ENCODE results near the gene SART3. TPM values are rescaled to one million over a fixed set of nuclear protein-coding genes. Genes with fewer than 3 reads are reported as not detected.

SART3 gene
- total RNA-seq, 3 donors from 2014 or later = 49.8 to 62.9 (median 60.2) TPM

DNA sequence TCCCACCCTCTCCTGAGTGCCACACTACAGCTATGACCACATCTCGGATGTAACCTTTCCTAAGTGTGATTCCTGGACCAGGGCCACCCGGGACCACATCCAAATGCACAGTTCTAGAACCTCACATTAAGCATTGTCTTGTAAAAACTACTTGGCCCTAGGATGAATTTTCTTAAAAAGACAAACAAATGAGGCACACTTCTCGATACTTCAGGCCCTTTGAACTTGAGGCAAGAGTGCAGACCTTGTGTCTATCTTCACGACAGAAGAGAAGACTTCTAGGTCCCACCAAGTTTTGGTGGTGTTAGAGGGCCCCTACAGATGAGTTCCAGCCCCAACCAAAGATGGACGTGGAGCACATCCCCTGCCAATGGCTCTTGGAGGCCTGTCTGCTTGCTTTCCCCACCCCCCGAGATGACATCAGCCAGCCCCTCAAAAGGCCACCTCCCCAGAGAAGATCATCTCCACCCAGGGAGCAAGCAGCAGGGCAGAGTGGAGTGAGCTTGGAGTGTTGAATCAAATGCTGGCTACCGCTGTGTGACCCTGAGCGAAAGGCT lies 10.7 kb upstream of the SART3 start:
- DNase-seq (ENCODE audit: low spot score in 2 of 2) = no peak
- intact Hi-C loops (cut with DNase I; ENCODE audit: low total_unique reads) = no loop called here
- no peak overlapping the region for H3K27ac ChIP-seq

DNA sequence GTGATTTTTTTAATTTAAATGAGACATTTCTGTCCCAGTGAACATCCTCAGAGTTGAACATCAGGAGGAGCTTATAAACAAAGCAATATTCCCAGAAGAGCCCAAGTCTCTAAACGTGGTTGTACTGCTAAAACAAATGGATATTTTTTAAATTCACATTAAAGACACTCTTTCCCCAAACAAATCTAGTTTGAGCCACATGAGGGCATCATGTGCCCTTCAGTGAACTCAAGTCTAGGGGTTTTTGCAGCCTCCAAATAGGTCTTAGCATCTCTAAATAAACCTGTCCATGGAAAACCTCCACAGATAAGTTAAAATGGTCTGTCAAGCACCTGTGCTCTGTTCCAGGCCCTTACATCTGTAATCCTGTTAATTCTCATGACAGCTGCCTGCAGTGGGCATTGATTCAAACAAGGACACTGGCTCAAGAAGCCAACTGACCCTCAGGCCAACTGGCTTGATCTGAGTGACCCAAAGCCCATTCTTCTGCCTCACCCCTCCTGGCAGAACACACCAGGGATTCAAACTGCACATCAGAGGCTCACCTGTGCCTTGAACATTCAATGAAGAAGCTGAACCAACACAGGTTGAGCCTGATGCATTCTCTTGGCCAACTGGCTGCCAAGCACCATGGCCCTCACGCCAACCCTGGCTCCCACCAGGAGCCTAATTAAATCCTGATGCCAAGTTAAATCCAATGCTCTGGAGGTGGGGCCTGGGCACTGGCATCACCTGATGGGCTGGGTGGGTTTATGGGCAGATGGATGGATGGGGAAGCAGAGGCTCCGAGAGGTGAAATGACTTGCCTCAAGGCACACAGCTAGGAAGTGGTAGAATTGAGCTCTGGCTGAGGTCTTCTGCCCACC lies 10.0 kb upstream of the SART3 start:
- H3K4me1 ChIP-seq = no peaks in the 10 kb centered on the region
- H3K4me3 ChIP-seq = no peak overlapping the region
- H3K27me3 ChIP-seq = no peaks in the 10 kb centered on the region
- H3K9me3 ChIP-seq = no peaks in the 10 kb centered on the region
- no peak for DNase-seq (ENCODE audit: low spot score in 2 of 2)
- no peak overlapping the region for H3K27ac ChIP-seq
- intact Hi-C loops (cut with DNase I; ENCODE audit: low total_unique reads) = no loop called here
- no peak for TF ChIP-seq POLR2AphosphoS5 (IDR thresholded peaks at IDR 0.05)
- TF ChIP-seq, protein P1, sequence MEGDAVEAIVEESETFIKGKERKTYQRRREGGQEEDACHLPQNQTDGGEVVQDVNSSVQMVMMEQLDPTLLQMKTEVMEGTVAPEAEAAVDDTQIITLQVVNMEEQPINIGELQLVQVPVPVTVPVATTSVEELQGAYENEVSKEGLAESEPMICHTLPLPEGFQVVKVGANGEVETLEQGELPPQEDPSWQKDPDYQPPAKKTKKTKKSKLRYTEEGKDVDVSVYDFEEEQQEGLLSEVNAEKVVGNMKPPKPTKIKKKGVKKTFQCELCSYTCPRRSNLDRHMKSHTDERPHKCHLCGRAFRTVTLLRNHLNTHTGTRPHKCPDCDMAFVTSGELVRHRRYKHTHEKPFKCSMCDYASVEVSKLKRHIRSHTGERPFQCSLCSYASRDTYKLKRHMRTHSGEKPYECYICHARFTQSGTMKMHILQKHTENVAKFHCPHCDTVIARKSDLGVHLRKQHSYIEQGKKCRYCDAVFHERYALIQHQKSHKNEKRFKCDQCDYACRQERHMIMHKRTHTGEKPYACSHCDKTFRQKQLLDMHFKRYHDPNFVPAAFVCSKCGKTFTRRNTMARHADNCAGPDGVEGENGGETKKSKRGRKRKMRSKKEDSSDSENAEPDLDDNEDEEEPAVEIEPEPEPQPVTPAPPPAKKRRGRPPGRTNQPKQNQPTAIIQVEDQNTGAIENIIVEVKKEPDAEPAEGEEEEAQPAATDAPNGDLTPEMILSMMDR (IDR thresholded peaks at IDR 0.05) = peak in 1 of 3 donors; percentile 49
- no peak for TF ChIP-seq POLR2A (IDR thresholded peaks at IDR 0.05)
- no peaks in the 10 kb centered on the region for H3K36me3 ChIP-seq

More for the DNA sequence above, 10.7 kb upstream of the SART3 start:
- TF ChIP-seq POLR2AphosphoS5 (IDR thresholded peaks at IDR 0.05) (no peak), POLR2A (IDR thresholded peaks at IDR 0.05) (no peak)
- TF ChIP-seq, protein P1 (IDR thresholded peaks at IDR 0.05) = no peak
- Histone ChIP-seq H3K36me3 (no peaks in the 10 kb centered on the region), H3K4me1 (no peaks in the 10 kb centered on the region), H3K27me3 (no peaks in the 10 kb centered on the region), H3K4me3 (no peak overlapping the region), H3K9me3 (no peaks in the 10 kb centered on the region)

DNA sequence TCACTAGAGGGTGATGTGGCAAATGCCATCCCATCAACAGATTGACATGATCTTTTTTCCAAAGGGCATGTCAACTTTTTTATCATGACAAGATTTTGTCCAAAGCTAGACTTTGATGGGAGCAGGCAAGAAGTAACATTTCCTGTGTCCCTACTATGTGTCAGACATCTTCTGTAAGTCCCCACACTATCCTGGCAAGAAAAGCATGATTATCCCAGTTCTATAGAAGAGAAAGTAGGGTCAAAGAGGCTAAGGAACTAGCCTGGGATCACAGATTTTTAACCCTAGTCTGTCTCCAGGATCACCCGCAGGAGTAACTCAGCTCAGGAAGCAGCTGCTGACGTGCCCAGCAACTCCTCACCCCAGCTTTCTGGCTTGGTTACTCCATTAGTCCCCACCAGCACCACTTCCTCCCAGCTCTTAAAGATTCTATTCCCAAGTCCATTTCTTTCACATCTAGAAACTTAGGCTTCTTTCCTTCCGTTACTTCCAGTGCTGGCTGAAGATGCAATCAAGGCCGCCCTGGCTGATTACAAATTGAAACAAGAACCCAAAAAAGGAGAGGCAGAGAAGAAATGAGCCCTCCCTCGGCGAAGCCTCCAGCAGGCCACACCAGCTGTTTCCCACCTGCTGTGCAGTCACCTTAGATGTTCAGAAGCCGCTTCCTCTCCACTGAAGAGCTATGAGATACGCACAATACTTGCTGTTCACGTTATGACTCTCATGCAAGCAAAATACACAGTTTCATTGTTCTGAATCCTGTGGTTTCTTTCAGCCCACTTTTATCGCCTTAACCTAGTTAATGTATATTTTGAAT lies 7.6 kb upstream of the SART3 start:
- DNase-seq (ENCODE audit: low spot score in 2 of 2) = no peak
- Histone ChIP-seq H3K36me3 (no peaks in the 10 kb centered on the region), H3K4me1 (no peaks in the 10 kb centered on the region), H3K4me3 (no peak overlapping the region), H3K27ac (peak overlapping the region in 1 of 2 donors; percentile 11), H3K27me3 (no peaks in the 10 kb centered on the region), H3K9me3 (no peaks in the 10 kb centered on the region)
- intact Hi-C loops (cut with DNase I; ENCODE audit: low total_unique reads) = loop anchor here (5.0 to 10.0 kb wide), 2 partner anchors 49 to 236 kb away; no protein-coding TSS in a partner anchor
- no peak for TF ChIP-seq POLR2A (IDR thresholded peaks at IDR 0.05)
- TF ChIP-seq, protein P1 (IDR thresholded peaks at IDR 0.05) = no peak
- no peak for TF ChIP-seq POLR2AphosphoS5 (IDR thresholded peaks at IDR 0.05)

DNA sequence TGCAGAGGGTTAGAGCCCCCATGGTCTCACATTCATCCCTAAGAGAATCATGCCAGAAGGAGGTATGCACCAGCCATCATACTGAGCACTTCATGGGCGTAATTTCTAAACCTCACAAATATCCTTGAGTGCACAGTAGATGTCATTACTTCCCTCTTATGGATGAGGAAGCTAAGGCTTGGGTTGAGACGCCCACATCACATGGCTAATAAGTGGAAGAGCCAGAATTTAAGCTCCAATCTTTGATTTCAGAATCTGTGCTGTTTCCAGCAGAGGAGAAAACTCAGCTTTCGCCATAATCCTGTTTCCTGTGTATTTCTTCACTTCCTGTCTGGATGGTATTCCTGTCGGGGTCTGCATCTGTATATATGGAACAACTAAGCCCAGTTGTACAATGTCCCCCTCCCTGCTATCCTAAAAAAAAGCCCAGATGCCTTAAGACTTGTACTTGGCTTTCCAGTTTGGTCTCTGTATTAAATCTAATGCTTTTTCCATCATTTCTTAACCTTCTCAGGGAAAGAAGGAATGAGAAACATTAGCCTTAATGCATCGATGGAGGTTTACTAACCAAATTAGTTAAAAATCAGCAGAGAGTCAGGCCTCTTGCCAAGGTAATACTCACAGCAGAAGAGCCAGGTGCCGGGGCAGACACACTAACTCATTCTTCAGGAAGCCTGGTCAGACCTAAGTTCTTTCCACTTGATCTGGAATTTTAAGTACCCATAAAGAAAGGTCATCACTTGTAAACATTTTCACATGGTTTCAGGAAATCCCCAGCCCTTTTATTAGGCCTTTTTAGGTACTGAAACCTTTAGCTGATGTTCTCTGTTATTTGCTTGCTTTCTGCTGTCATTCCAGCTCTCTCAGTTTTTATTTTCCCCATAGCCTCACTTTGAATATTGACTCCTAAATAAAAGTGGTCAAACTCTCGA lies 6.7 kb upstream of the SART3 start:
- TF ChIP-seq POLR2A (IDR thresholded peaks at IDR 0.05) (no peak), POLR2AphosphoS5 (IDR thresholded peaks at IDR 0.05) (no peak)
- TF ChIP-seq, protein P1 (IDR thresholded peaks at IDR 0.05) = no peak
- no peaks in the 10 kb centered on the region for H3K4me1 ChIP-seq
- no peaks in the 10 kb centered on the region for H3K27me3 ChIP-seq
- no peak overlapping the region for H3K4me3 ChIP-seq
- no peaks in the 10 kb centered on the region for H3K36me3 ChIP-seq
- DNase-seq (ENCODE audit: low spot score in 2 of 2) = no peak
- intact Hi-C loops (cut with DNase I; ENCODE audit: low total_unique reads) = loop anchor here (5.0 to 10.0 kb wide), 2 partner anchors 50 to 237 kb away; no protein-coding TSS in a partner anchor
- peak overlapping the region in 1 of 2 donors; percentile 65 for H3K27ac ChIP-seq
- no peaks in the 10 kb centered on the region for H3K9me3 ChIP-seq
